NT2/D1 (cell line): Measurements from ENCODE around the gene TKFC.

Source experiments
- SUZ12 ChIP-seq: IDR thresholded peaks from 2 replicates; pipeline ENCODE4 v1.6.1; 2011; ENCODE audit not compliant: insufficient read length, insufficient read depth; ENCODE audit errors: extremely low read depth
- YY1 ChIP-seq: IDR thresholded peaks from 2 replicates; pipeline ENCODE4 v1.6.1; 2011; ENCODE audit not compliant: insufficient read length, insufficient read depth

GRCh38 chr11:61293867-61294716 lies 38.9 kb upstream of the TKFC start:
- TF ChIP-seq SUZ12 (no peak), YY1 (no peak)
